Gastrocnemius medialis (tissue), 4 donors: ENCODE data around the gene IGFBP2. TPM values are rescaled to one million over a fixed set of nuclear protein-coding genes. Genes with fewer than 3 reads are reported as not detected.

Experiments
- ATAC-seq, 2 donors: fragments of 150-250 bp; one replicate each; pipeline ENCODE4 v1.9.1; 2016
- DNase-seq, 2 donors: peaks; one replicate each; pipeline ENCODE4 v3.0.0-alpha.2; 2019
- H3K27ac ChIP-seq, 4 donors: fragments of 200-600 bp; sonication (generic); 1 replicate in 1 of 4; 2 replicates in 3 of 4; pipeline ENCODE4 v1.5.1; 2016 to 2018; ENCODE audit warnings: mild to moderate bottlenecking in 2 of 4, moderate library complexity in 1 of 4
- H3K27me3 ChIP-seq, 3 donors: fragments of 200-600 bp; sonication (generic) in 2 of 3; 1 replicate in 1 of 3; 2 replicates in 2 of 3; pipeline versions ENCODE4 v1.5.1 to v1.6.0; 2016 to 2019; ENCODE audit warnings: mild to moderate bottlenecking in 1 of 3, moderate library complexity in 1 of 3
- H3K36me3 ChIP-seq, 2 donors: fragments of 200-600 bp; sonication (generic) in 1 of 2; one replicate each; pipeline ENCODE4 v1.5.1; 2017 to 2018
- H3K4me1 ChIP-seq, 2 donors: fragments of 200-600 bp; sonication (generic) in 1 of 2; one replicate each; pipeline ENCODE4 v1.5.1; 2016 to 2017; ENCODE audit warnings: mild to moderate bottlenecking in 2 of 2
- H3K4me3 ChIP-seq, 4 donors: fragments of 200-600 bp; sonication (generic) in 3 of 4; 1 replicate in 1 of 4; 2 replicates in 3 of 4; pipeline ENCODE4 v1.5.1; 2016 to 2019; ENCODE audit warnings: mild to moderate bottlenecking in 2 of 4
- H3K9me3 ChIP-seq, 3 donors: fragments of 200-600 bp; sonication (generic) in 2 of 3; 1 replicate in 1 of 3; 2 replicates in 2 of 3; pipeline ENCODE4 v1.5.1; 2016 to 2019
- POLR2A ChIP-seq, 2 donors: fragments of 450-650 bp; IDR thresholded peaks; one replicate each; pipeline ENCODE4 v1.6.1; 2017; ENCODE audit warnings: antibody characterized with exemption in 2 of 2, mild to moderate bottlenecking in 2 of 2, moderate library complexity in 2 of 2
- in situ Hi-C, 4 donors: fragments of 200-750 bp; cut with MboI; loops; one replicate each; pipeline versions ENCODE4 v1.15.0 to v1.8.0; 2017; ENCODE audit warnings: low sequenced_read_pairs in 4 of 4
- intact Hi-C: fragments of 100-400 bp; cut with DNase I; formaldehyde crosslinking; loops from one replicate; pipeline ENCODE4 v1.15.1; 2023; ENCODE audit warnings: low total_unique reads
- total RNA-seq, 4 donors: library from RNA; depleted of rRNA; stranded (reverse); fragments of >200 nt; gene quantifications; one replicate each; pipeline versions ENCODE4 v1.1.0 to v1.2.3, GENCODE V29; 2016
- TF ChIP-seq, protein P1 (sequence below), 5 experiments: fragments of 450-650 bp in 3 of 5; fragments of 200-600 bp in 2 of 5; sonication (generic) in 2 of 5; IDR thresholded peaks in 4 of 5; conservative IDR thresholded peaks in 1 of 5; 1 replicate in 4 of 5; 2 replicates in 1 of 5; pipeline ENCODE4 v1.5.1; 2016 to 2019; ENCODE audit warnings: antibody characterized with exemption in 5 of 5, mild to moderate bottlenecking in 3 of 5, moderate library complexity in 3 of 5

IGFBP2 gene
- total RNA-seq, 4 donors from 2014 or later = 14.3 to 44.4 (median 23.6) TPM

DNA sequence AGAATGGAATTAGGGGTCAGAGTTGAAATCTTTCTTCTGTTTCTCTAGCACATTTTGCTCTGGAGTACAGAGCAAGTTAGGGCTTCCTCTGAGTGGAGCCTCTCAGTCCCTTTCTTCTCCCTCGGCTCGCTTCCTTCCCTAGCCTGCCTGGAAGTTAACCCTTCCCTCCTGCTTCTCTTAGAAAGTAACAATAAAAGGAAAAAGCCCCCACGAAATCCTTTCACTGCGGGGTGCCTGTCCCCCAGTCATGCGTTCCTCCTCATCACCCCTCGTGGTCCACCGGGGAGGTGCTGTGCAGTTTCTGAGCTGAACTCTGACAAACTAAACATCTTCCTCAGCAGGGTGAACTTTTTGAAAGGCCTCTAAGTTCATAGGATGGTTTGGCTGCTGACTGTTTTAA lies 2.0 kb downstream of the IGFBP2 start:
- DNase-seq (no peak), ATAC-seq (no peak)
- in situ Hi-C loops (no loop called here), intact Hi-C loops (no loop called here)
- no peaks in the 10 kb centered on the region for H3K36me3 ChIP-seq
- no peaks in the 10 kb centered on the region for H3K9me3 ChIP-seq
- peak overlapping the region in 3 of 4 donors; percentile 19 to 55 (median 27) for H3K27ac ChIP-seq
- peak overlapping the region; percentile 56 to 59 (median 58) for H3K4me3 ChIP-seq
- H3K27me3 ChIP-seq = peaks cover 37 to 41% (median 38%) of the 10 kb centered on the region in 3 donors
- H3K4me1 ChIP-seq = peaks cover 4 to 14% of the 10 kb centered on the region in 2 donors
- TF ChIP-seq, protein P1, sequence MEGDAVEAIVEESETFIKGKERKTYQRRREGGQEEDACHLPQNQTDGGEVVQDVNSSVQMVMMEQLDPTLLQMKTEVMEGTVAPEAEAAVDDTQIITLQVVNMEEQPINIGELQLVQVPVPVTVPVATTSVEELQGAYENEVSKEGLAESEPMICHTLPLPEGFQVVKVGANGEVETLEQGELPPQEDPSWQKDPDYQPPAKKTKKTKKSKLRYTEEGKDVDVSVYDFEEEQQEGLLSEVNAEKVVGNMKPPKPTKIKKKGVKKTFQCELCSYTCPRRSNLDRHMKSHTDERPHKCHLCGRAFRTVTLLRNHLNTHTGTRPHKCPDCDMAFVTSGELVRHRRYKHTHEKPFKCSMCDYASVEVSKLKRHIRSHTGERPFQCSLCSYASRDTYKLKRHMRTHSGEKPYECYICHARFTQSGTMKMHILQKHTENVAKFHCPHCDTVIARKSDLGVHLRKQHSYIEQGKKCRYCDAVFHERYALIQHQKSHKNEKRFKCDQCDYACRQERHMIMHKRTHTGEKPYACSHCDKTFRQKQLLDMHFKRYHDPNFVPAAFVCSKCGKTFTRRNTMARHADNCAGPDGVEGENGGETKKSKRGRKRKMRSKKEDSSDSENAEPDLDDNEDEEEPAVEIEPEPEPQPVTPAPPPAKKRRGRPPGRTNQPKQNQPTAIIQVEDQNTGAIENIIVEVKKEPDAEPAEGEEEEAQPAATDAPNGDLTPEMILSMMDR (IDR thresholded peaks at IDR 0.05 in 4 of 5, conservative IDR thresholded peaks at IDR 0.05 in 1 of 5) = no peak
- TF ChIP-seq POLR2A (IDR thresholded peaks at IDR 0.05) = no peak

DNA sequence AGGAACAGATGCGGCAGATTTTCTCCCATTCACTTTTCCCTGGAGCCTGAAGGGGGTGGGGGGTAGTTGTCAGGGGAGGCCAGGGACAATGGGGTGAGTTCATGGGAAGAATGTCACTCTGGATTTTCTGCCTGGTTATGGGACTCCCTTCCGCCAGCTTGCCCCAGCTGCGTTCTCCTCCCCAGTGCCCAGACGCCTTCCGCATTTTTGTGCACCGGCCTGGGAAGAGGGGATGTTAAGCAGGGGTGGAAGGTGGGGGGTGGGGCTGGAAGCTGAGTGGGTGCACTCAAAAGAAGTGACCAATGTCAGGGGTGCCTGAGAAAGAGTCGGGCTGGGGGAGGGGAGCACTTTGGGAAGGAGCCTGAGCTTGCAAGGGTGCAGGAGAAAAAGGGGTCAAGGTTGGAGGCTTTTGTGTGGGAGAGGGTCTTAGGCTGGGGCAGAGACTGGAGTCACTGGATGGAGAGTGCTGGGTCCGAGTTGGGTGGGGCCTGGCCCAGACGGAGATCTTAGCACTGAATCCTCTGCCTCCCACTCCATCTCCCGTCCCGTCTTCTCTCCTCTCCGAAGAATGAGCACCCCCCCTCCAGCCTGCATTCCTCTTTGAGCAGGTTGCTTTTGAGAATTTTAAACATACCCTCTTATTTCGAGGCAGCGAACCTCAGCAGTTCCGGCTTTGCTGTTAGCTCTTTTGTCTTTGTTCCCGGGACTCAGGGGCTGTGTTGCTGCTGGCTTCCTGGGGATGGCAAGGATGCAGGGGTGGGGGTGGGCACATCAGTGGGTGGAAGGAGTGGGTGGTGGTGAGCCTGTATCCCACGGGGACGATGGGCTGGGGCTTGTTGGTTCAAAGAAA lies 2.7 kb downstream of the IGFBP2 start:
- no peak for ATAC-seq
- H3K36me3 ChIP-seq = no peaks in the 10 kb centered on the region
- TF ChIP-seq POLR2A (IDR thresholded peaks at IDR 0.05) = no peak
- TF ChIP-seq, protein P1 (IDR thresholded peaks at IDR 0.05 in 4 of 5, conservative IDR thresholded peaks at IDR 0.05 in 1 of 5) = no peak
- no peaks in the 10 kb centered on the region for H3K9me3 ChIP-seq
- peak overlapping the region; percentile 0 to 58 (median 56) for H3K4me3 ChIP-seq
- peak overlapping the region in 3 of 4 donors; percentile 27 to 55 (median 47) for H3K27ac ChIP-seq
- in situ Hi-C loops (no loop called here), intact Hi-C loops (no loop called here)
- no peak for DNase-seq
- peaks cover 4 to 14% of the 10 kb centered on the region in 2 donors for H3K4me1 ChIP-seq
- peaks cover 37 to 41% (median 38%) of the 10 kb centered on the region in 3 donors for H3K27me3 ChIP-seq

DNA sequence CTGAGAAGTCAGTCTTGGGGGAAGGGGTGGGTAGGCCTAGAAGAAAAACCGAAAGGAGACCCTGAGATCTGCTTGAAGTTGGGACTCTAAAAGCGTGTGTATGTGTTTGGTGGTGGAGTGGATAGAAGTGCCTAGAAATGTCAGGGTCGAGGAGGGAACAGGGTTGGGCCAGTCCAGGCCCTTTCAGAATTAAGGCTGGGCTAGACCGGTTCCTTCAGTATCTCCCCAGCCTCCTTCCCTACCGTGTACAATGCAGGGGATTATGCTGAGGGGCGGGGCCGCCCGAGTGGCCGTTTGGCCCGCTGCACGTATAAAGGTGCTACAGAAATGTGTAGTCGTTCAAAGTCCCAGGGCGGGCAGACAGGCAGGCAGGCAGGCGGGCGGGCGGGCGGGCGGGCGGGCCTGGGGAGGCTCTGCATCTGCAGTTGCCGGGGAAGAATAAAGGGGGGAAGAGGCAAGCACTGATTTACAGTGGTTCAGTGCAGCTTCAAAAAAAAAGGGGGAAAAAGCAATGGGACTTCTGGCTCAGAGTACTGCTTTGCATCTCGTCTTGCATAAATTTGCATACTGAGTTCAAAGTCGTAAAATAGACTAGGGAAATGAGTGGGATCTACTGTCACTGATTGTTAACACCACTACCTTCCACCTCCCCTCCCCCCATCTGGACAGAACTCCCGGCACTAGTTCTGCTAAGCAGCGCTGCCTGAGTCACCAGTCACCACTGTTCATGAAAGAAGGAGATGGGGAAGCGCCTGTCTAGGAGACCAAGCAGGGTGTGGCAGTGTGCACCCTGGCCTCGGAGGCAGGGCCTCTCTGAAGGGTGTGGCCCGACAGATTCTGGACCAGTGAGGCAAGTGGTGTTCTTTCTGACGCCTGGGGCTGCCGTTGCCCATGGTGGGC lies 3.6 kb downstream of the IGFBP2 start:
- TF ChIP-seq, protein P1 (IDR thresholded peaks at IDR 0.05 in 4 of 5, conservative IDR thresholded peaks at IDR 0.05 in 1 of 5) = no peak
- TF ChIP-seq POLR2A (IDR thresholded peaks at IDR 0.05) = no peak
- ATAC-seq (no peak), DNase-seq (no peak)
- H3K27me3 ChIP-seq = peaks cover 37 to 41% (median 38%) of the 10 kb centered on the region in 3 donors
- intact Hi-C loops (no loop called here), in situ Hi-C loops (no loop called here)
- peak overlapping the region in 3 of 4 donors; percentile 56 to 58 (median 57) for H3K4me3 ChIP-seq
- H3K27ac ChIP-seq = peak overlapping the region in 3 of 4 donors; percentile 27 to 55 (median 47)
- H3K36me3 ChIP-seq = no peaks in the 10 kb centered on the region
- H3K9me3 ChIP-seq = no peaks in the 10 kb centered on the region
- peaks cover 4 to 14% of the 10 kb centered on the region in 2 donors for H3K4me1 ChIP-seq

DNA sequence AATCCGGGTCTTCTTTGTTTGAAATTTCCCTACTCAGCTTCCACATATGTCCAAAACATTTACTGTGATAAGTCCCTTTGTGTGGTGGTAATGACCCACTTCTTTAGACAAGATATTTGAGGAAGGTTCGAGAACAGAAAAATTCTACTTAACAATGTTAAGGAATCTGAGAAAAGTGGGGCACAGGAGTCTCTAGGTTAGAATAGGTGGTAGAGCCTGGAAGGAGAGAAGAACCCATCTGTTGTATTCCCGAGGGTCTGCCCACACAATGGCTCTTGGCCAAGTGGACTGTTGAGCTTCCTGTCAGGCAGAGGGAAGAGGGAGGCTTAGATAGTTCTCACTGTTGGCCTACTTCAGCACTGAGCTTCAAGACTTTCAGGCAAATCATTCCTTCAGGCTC lies 4.3 kb downstream of the IGFBP2 start:
- DNase-seq (no peak), ATAC-seq (no peak)
- H3K4me1 ChIP-seq = peaks cover 4 to 14% of the 10 kb centered on the region in 2 donors
- no peaks in the 10 kb centered on the region for H3K36me3 ChIP-seq
- in situ Hi-C loops = no loop called here
- peaks cover 37 to 41% (median 38%) of the 10 kb centered on the region in 3 donors for H3K27me3 ChIP-seq
- peak overlapping the region in 1 of 4 donors; percentile 23 for H3K4me3 ChIP-seq
- H3K27ac ChIP-seq = peak overlapping the region in 1 of 4 donors; percentile 9
- no peak for TF ChIP-seq POLR2A (IDR thresholded peaks at IDR 0.05)
- TF ChIP-seq, protein P1 (IDR thresholded peaks at IDR 0.05 in 4 of 5, conservative IDR thresholded peaks at IDR 0.05 in 1 of 5) = no peak
- intact Hi-C loops = no loop called here
- no peaks in the 10 kb centered on the region for H3K9me3 ChIP-seq
